K562 treated with DMSO at 1 percent for 12 hours (cell line): ENCODE results near the gene ERMP1. TPM values are rescaled to one million over a fixed set of nuclear protein-coding genes. Genes with fewer than 3 reads are reported as not detected.

Source experiments
- total RNA-seq: library from RNA; unstranded; fragments of 300-600 nt; gene quantifications from 2 replicates; pipeline ENCODE4 v1.2.3, GENCODE V29; 2022; ENCODE audit not compliant: insufficient read depth

Gene ERMP1
- total RNA-seq, result 5.6 and 23.6 TPM in 2 replicates

GRCh38 chr9:5832538-5833529, at the start of gene ERMP1:
TSS of gene ERMP1 (minus strand) at chr9:5833117. CDS start at chr9:5833027, 90 bp downstream.

Other genes starting within 250 kb of the ERMP1 start
- 2.0 and 10.9 TPM in 2 replicates for gene RIC1, start 204.0 kb downstream of the ERMP1 start, total RNA-seq
- not detected in 2 replicates for gene MLANA, start 57.8 kb upstream of the ERMP1 start, total RNA-seq
- gene RANBP6, start 182.5 kb upstream of the ERMP1 start, total RNA-seq, result 2.7 and 11.1 TPM in 2 replicates